ENCODE results near the gene CASP9.
A peak's percentile ranks its signal among the peaks of the same experiment; 100 is the strongest.
"Not testable (repeated sequence)": the region's sequence is repeated elsewhere in the genome, so short reads cannot be mapped to it uniquely, and the experiment has no call there.

The CASP9 gene

DNA sequence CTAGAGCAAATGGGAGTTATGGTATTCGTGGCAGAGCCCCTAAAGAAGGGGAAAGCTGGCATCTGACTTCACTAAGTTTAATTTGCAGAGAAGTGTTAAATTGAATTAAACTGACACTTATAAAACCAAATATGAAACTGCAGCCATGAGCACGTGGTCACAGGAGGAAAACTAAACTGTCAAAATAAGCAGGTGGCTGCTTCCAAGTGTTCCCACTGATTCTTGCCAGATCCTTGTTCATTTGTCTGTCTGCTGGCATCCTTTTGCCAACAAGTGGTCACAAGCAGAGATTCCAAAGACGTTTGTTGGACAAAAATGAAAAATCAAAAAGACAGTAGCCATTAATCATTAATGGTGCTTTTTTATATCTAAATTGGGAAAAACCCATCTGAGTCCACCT is 54.7 kb downstream of the CASP9 start:
- DNase-seq: no peak

DNA sequence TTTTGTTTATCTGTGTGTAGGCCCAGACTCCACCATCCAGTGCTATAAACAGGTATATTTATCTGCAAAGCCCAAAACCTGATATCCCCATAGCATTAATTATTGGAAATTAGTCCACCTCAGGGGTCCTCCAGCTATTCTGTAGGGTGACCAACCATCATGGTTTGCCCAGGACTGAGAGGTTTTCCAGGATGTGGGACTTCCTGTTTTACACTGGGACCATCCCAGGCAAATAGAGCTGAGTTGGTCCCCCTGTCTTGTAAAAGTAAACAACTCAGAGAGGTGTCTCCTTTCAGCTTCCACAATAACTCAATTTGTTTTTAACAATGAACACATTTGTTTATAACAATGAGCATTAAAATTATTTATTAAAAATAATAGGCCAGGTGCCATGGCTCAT is 55.9 kb downstream of the CASP9 start:
- no peak for DNase-seq

- DNase-seq: not testable (repeated sequence)
These were observed 56.9 kb downstream of the CASP9 start for GRCh38 chr1:15466955-15467625.

GRCh38 chr1:15465674-15466073 is 58.3 kb downstream of the CASP9 start:
- DNase-seq: no peak

DNA sequence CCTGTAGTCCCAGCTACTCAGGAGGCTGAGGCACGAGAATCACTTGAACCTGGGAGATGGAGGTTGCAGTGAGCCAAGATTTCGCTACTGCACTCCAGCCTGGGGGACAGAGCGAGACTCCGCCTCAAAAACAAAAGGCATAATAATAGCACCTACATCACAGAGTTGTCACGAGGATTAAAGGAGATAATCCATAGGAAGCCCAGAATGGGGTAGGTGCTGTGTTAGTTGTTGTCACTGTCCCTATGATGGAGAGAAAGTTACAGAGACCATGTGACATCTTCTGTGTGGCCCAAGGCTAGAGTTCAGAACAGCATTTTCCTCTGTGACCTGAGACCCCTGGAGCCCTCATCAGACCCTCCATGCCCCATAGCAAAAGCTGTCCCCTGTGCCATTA is 60.1 kb downstream of the CASP9 start:
- DNase-seq: peak; percentile 49

GRCh38 chr1:15463064-15463800 is 60.8 kb downstream of the CASP9 start:
- DNase-seq: peak; percentile 96

- no peak for DNase-seq
These were observed 63.3 kb downstream of the CASP9 start for GRCh38 chr1:15460708-15461095.

GRCh38 chr1:15459771-15460707 is 64.0 kb downstream of the CASP9 start:
- no peak for DNase-seq

GRCh38 chr1:15458388-15458787 is 65.6 kb downstream of the CASP9 start:
- not testable (repeated sequence) for DNase-seq

GRCh38 chr1:15457585-15457984 is 66.4 kb downstream of the CASP9 start:
- DNase-seq: no peak

DNA sequence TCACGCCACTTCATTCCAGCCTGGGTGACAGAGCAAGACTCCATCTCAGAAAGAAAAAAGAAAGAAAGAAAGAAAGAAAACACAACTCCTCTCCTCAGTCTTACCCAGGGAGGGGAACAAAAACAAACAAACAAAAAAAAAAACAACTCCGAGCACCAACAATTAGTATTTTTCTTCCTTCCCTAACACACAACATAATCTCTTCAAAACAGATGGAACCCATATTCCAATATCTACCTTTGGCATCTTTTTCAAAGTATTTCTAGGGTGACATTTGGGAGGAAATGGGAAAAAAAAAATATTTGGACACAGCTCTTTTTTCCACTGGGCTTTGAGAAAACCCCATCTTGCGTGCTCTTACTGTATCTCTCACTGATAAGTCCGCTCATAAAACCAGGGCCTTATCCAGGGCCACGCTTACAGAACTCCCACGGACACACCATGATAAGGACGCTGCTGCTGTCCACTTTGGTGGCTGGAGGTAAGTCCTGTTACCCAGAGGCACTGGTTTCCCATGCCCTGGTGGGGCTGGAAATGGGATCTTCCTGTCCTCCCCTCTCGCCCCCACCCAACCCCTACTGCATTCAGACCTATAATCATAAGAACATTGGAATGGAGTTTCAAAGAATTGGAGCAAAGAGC is 67.6 kb downstream of the CASP9 start, which contains the start of gene CELA2A:
Gene CELA2A, plus strand, starts transcription at position 420 of the 642 bp plus-strand sequence. Its CDS starts 22 bp downstream, at position 442.
- DNase-seq: no peak

GRCh38 chr1:15455522-15455921 is 68.5 kb downstream of the CASP9 start:
- no peak for DNase-seq

DNA sequence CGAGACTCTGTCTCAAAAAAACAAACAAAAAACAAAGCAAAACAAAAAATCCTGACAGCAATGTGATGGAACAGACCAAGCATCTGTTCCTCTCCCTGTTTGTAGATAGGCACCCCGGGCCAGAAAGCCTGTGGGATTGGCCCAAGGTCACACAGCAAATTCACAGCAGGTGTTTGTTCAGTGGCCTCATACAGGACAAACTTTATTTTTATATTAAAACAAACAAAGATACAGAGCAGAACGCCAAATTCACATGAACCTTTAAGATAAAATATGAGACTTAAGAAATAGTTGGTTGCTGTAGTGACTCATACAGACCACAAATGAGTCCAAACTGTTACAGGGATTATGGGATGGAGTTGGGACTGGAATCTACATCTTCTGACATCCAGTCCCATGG is 69.8 kb downstream of the CASP9 start:
- no peak for DNase-seq

DNA sequence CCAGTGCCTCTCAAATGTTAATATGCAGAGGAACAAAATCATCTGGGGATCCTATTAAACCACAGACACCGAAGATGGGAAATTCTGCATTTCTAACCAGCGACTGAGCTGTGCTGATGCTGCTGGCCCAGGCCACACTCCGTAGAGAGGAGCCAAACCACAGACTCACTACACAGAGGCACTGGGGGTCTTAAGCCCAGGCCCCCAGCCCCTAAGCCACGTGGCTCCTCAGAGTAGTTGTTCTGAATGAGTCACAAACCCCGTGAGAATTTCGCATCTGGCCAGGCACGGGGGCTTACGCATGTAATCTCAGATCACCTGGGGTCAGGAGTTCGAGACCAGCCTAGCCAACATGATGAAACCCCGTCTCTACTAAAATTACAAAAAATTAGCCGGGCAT is 70.3 kb downstream of the CASP9 start:
- DNase-seq: no peak

- no peak for DNase-seq
These were observed 71.0 kb downstream of the CASP9 start for GRCh38 chr1:15452866-15453571.

DNA sequence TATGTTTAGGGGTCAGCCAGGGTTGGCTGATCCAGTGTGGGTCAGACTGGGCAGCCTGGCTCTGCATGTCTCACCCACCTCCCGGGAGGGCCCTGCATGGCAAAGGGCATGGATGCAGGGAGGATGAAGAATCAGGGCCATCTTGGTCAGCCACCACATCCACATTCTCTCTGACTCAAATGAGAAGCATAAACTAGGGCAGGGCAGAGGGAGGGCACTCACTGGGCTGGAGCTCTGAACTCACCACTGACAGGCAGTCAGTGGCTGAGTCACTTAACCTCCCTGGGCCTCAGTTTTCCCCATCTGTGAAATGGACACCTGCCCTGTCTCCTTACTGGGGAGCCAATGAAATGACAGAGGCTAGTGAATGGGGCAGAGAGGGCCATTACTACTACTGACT is 71.8 kb downstream of the CASP9 start:
- no peak for DNase-seq

- DNase-seq: no peak
These were observed 72.8 kb downstream of the CASP9 start for GRCh38 chr1:15451014-15451722.

DNA sequence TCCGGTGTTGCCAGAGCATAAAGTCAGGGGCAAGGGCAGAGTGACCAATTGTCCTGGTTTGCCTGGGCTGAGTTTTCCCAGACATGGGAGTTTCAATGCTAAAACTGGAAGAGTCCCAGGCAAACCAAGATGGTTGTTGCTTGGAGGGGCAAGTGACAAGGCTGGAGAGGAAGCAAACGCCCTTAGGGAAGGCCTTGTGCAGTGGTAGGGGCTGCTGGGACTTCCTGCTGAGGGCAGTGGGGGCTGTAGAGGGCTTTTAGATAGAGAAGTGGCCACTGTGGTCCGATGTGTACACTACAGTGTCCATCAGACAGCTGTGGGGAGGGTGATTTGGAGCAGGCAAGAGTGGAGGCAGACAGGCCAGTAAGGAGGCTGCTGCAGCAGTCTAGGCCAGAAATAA is 74.4 kb downstream of the CASP9 start:
- no peak for DNase-seq

- DNase-seq: no peak
These were observed 75.0 kb downstream of the CASP9 start for GRCh38 chr1:15448877-15449462.

DNA sequence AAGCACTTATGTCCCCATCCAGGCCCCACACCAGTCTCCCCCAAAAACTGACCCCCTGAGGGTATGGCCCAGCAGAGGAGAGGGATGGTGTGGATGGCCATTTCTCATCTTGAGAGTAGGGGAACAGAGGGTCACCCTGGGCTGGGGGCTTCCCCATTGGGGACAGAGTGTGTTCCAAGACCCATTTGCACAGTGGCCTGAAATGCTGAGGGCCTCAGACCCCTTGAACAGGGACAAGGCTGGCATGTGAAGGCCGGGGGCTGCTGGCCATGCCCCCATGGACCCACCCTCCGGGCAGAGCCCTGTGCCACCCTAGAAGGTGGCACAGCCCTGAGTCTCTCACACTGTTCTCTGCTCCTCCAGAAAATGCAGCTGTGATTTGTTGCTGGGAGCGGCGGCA is 77.8 kb downstream of the CASP9 start:
- DNase-seq: no peak
